HL-60 (cell line): Measurements from ENCODE around the gene MAP1B.

Experiments used
- CTCF ChIP-seq: IDR thresholded peaks from one replicate; pipeline ENCODE4 v1.5.1; 2011; ENCODE audit warnings: low read length, control low read depth, inconsistent platforms; ENCODE audit not compliant: insufficient read depth
- GABPA ChIP-seq: IDR thresholded peaks from 2 replicates; pipeline ENCODE4 v1.6.1; 2012; ENCODE audit warnings: low read depth
- POLR2AphosphoS5 ChIP-seq: IDR thresholded peaks from 2 replicates; pipeline ENCODE4 v1.6.1; 2012; ENCODE audit warnings: low read depth
- SPI1 ChIP-seq: IDR thresholded peaks from 2 replicates; pipeline ENCODE4 v1.6.1; 2012; ENCODE audit warnings: low read depth, mild to moderate bottlenecking, borderline replicate concordance
- TF ChIP-seq, protein P1 (sequence below): IDR thresholded peaks from 2 replicates; pipeline ENCODE4 v1.6.1; 2012; ENCODE audit warnings: low read depth; ENCODE audit not compliant: insufficient replicate concordance

DNA sequence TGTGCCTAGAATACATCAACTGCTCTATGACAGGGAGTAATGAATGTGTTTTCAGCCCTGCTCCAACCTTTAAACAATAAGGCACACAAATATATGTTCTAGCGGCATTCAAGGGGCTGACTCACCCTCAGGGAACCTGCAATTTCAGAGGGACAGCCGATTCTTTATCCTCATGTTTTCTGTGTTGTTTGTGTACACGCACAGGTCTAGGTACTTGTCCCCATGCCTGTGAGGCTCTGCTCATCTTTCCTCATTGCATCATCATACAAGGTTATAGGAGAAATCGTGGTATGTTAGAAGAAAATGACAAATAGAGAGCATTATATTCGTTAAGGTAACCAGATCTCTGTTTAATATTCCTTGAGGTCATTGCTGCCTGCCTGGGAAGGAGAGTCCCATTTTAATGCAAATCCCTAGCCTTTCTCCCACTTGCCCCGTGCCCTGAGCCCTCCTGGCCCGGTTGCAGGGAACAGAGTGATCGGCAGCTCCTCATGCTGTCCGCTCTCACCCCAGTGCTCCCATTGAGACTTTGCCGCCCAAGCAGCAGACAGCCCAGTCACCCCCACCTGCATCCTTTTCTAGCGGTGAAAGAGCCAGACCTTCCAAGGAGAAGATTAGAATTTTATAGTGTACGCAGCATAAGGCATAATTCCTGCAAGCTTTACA lies 14.6 kb downstream of the MAP1B start:
- TF ChIP-seq CTCF (no peak), POLR2AphosphoS5 (no peak), GABPA (no peak), SPI1 (no peak)
- TF ChIP-seq, protein P1, sequence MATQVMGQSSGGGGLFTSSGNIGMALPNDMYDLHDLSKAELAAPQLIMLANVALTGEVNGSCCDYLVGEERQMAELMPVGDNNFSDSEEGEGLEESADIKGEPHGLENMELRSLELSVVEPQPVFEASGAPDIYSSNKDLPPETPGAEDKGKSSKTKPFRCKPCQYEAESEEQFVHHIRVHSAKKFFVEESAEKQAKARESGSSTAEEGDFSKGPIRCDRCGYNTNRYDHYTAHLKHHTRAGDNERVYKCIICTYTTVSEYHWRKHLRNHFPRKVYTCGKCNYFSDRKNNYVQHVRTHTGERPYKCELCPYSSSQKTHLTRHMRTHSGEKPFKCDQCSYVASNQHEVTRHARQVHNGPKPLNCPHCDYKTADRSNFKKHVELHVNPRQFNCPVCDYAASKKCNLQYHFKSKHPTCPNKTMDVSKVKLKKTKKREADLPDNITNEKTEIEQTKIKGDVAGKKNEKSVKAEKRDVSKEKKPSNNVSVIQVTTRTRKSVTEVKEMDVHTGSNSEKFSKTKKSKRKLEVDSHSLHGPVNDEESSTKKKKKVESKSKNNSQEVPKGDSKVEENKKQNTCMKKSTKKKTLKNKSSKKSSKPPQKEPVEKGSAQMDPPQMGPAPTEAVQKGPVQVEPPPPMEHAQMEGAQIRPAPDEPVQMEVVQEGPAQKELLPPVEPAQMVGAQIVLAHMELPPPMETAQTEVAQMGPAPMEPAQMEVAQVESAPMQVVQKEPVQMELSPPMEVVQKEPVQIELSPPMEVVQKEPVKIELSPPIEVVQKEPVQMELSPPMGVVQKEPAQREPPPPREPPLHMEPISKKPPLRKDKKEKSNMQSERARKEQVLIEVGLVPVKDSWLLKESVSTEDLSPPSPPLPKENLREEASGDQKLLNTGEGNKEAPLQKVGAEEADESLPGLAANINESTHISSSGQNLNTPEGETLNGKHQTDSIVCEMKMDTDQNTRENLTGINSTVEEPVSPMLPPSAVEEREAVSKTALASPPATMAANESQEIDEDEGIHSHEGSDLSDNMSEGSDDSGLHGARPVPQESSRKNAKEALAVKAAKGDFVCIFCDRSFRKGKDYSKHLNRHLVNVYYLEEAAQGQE, result no peak
